Panc1 (cell line): ENCODE measurements around the gene EYA2.

Experiments used
- CTCF ChIP-seq: fragments of 450-650 bp; IDR thresholded peaks from 2 replicates; pipeline ENCODE4 v1.5.1; 2017; ENCODE audit warnings: mild to moderate bottlenecking
- POLR2AphosphoS5 ChIP-seq: IDR thresholded peaks from 2 replicates; pipeline ENCODE4 v1.6.1; 2012; ENCODE audit warnings: mild to moderate bottlenecking, low read depth, low read length, moderate library complexity
- SIN3A ChIP-seq: IDR thresholded peaks from 2 replicates; pipeline ENCODE4 v1.6.1; 2012; ENCODE audit warnings: low read depth, mild to moderate bottlenecking, low read length, moderate library complexity, borderline replicate concordance; ENCODE audit not compliant: insufficient read depth
- TCF7L2 ChIP-seq: IDR thresholded peaks from 2 replicates; pipeline ENCODE4 v1.6.1; 2011; ENCODE audit warnings: mild to moderate bottlenecking, low read depth, low read length, inconsistent platforms
- TF ChIP-seq, protein P1 (sequence below), 2 experiments: IDR thresholded peaks; 2 replicates each; pipeline ENCODE4 v1.6.1; 2011 to 2012; ENCODE audit warnings: low read depth in 2 of 2, control low read depth in 1 of 2, low read length in 1 of 2, mild to moderate bottlenecking in 1 of 2, moderate library complexity in 1 of 2; ENCODE audit not compliant: insufficient read depth in 1 of 2

DNA sequence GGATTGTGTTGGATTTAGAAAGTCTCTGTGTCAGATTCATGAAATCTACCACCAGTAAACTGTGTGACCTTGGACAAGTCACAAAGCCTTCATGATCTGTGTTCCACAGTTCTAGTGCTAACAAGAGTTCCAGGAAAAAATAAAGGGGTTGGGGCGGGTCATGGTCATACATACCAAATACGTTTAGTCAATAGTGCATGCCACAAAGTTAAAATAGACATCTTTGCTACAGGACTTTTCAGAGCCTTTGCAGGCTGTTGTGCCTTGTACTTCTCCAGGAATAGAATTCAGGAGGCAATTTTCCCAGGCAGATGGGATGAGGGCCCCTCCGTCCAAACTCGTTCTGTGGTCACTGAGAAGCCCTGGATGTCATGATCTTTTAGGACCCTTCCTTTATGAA, 127.2 kb downstream of the EYA2 start:
- TF ChIP-seq CTCF (no peak), POLR2AphosphoS5 (no peak), SIN3A (no peak), TCF7L2 (no peak)
- TF ChIP-seq, protein P1, sequence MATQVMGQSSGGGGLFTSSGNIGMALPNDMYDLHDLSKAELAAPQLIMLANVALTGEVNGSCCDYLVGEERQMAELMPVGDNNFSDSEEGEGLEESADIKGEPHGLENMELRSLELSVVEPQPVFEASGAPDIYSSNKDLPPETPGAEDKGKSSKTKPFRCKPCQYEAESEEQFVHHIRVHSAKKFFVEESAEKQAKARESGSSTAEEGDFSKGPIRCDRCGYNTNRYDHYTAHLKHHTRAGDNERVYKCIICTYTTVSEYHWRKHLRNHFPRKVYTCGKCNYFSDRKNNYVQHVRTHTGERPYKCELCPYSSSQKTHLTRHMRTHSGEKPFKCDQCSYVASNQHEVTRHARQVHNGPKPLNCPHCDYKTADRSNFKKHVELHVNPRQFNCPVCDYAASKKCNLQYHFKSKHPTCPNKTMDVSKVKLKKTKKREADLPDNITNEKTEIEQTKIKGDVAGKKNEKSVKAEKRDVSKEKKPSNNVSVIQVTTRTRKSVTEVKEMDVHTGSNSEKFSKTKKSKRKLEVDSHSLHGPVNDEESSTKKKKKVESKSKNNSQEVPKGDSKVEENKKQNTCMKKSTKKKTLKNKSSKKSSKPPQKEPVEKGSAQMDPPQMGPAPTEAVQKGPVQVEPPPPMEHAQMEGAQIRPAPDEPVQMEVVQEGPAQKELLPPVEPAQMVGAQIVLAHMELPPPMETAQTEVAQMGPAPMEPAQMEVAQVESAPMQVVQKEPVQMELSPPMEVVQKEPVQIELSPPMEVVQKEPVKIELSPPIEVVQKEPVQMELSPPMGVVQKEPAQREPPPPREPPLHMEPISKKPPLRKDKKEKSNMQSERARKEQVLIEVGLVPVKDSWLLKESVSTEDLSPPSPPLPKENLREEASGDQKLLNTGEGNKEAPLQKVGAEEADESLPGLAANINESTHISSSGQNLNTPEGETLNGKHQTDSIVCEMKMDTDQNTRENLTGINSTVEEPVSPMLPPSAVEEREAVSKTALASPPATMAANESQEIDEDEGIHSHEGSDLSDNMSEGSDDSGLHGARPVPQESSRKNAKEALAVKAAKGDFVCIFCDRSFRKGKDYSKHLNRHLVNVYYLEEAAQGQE (IDR thresholded peaks at IDR 0.05; ENCODE audit: insufficient read depth in 1 of 2, low read depth in 2 of 2, low read length in 1 of 2): no peak
